HCT116 (cell line): ENCODE results near the gene KSR2.

Source experiments
- EZH2 ChIP-seq: fragments of 200-600 bp; sonication (generic); IDR thresholded peaks from 2 replicates; pipeline ENCODE4 v1.6.1; 2017; ENCODE audit warnings: antibody characterized with exemption, mixed run types
- SIN3A ChIP-seq: IDR thresholded peaks from 2 replicates; pipeline ENCODE4 v1.6.1; 2012; ENCODE audit warnings: low read depth
- TF ChIP-seq, protein P1 (sequence below), 3 experiments: fragments of 200-600 bp in 1 of 3; sonication (generic) in 1 of 3; IDR thresholded peaks in 2 of 3; conservative IDR thresholded peaks in 1 of 3; 2 replicates each; pipeline ENCODE4 v1.5.1; 2012 to 2017; ENCODE audit warnings: low read depth in 2 of 3, low read length in 2 of 3, antibody characterized with exemption in 1 of 3, borderline replicate concordance in 1 of 3, control low read depth in 1 of 3, mild to moderate bottlenecking in 1 of 3, mixed read lengths in 1 of 3, mixed run types in 1 of 3, moderate library complexity in 1 of 3; ENCODE audit not compliant: insufficient read depth in 1 of 3

- no peak for TF ChIP-seq EZH2
- no peak for TF ChIP-seq SIN3A
- TF ChIP-seq, protein P1, sequence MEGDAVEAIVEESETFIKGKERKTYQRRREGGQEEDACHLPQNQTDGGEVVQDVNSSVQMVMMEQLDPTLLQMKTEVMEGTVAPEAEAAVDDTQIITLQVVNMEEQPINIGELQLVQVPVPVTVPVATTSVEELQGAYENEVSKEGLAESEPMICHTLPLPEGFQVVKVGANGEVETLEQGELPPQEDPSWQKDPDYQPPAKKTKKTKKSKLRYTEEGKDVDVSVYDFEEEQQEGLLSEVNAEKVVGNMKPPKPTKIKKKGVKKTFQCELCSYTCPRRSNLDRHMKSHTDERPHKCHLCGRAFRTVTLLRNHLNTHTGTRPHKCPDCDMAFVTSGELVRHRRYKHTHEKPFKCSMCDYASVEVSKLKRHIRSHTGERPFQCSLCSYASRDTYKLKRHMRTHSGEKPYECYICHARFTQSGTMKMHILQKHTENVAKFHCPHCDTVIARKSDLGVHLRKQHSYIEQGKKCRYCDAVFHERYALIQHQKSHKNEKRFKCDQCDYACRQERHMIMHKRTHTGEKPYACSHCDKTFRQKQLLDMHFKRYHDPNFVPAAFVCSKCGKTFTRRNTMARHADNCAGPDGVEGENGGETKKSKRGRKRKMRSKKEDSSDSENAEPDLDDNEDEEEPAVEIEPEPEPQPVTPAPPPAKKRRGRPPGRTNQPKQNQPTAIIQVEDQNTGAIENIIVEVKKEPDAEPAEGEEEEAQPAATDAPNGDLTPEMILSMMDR (IDR thresholded peaks at IDR 0.05 in 2 of 3, conservative IDR thresholded peaks at IDR 0.05 in 1 of 3; ENCODE audit: borderline replicate concordance in 1 of 3, insufficient read depth in 1 of 3, low read depth in 2 of 3, low read length in 2 of 3), result no peak
Observed at GRCh38 chr12:117835156-117835555, 133.6 kb downstream of the KSR2 start.
